Stimulated activated CD4-positive, alpha-beta T cell treated with anti-CD3 and anti-CD28 coated beads, Interleukin-15, amount 100 ng/mL, for 1 hour (primary cell): ENCODE measurements around the gene SH2D3A.

Experiments
- DNase-seq, 2 donors: peaks; one replicate each; pipeline ENCODE4 v3.0.0-alpha.2; 2020; ENCODE audit warnings: low read depth in 1 of 2, low spot score in 1 of 2

Gene SH2D3A

GRCh38 chr19:6737873-6738786 is 29.1 kb downstream of the SH2D3A start:
- peak; percentile 44 to 63 for DNase-seq

GRCh38 chr19:6737284-6737872 is 29.9 kb downstream of the SH2D3A start, which contains the start of gene GPR108:
TSS of gene GPR108 (minus strand) at chr19:6737580. CDS start at chr19:6737576, 4 bp downstream.
- DNase-seq, result peak; percentile 97 to 99

GRCh38 chr19:6736917-6737283 is 30.3 kb downstream of the SH2D3A start:
- DNase-seq, result peak in 1 of 2 donors; percentile 7

GRCh38 chr19:6736169-6736916 is 30.9 kb downstream of the SH2D3A start:
- peak; percentile 35 to 49 for DNase-seq

DNA sequence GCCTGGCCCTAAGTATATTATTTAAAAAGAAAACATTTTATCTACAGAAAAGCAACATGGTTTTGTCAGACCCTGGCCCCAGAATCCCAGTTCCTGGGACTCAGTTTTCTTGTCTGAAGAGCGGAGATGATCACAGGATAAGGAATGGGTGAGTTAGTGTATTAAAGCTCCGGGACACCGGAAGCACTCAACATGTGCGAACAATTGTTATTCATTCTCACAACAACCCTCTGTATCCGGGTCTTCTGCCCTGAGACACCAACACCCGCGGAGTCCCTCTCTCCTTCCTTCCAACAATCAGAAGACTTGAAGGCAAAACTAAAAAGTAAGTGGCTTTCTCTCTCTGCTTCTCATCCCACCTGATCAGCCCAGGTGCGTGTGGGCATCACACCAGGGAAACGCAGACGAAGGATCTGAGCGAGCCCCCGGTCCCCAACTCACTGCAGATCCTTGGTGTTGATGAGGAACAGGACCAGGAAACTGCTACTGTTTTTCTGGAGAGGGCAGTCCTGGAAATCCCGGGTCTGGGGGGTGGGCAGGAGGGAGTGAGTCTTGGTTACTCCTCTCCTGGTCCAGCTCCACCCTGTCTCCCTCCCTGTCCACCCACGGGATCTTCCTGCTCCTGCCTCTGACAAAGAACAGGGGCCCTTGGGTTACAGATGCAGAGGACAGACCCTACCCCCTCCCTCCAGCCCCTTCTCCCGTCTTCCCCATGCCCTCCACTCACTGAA is 31.9 kb downstream of the SH2D3A start:
- DNase-seq, result no peak

- DNase-seq, result no peak
Measured at GRCh38 chr19:6734096-6734696, 33.0 kb downstream of the SH2D3A start.

GRCh38 chr19:6733338-6734095 is 33.7 kb downstream of the SH2D3A start:
- no peak for DNase-seq

- no peak for DNase-seq
Measured at GRCh38 chr19:6732803-6733337, 34.4 kb downstream of the SH2D3A start.

- no peak for DNase-seq
Measured at GRCh38 chr19:6731822-6732221, 35.4 kb downstream of the SH2D3A start.

DNA sequence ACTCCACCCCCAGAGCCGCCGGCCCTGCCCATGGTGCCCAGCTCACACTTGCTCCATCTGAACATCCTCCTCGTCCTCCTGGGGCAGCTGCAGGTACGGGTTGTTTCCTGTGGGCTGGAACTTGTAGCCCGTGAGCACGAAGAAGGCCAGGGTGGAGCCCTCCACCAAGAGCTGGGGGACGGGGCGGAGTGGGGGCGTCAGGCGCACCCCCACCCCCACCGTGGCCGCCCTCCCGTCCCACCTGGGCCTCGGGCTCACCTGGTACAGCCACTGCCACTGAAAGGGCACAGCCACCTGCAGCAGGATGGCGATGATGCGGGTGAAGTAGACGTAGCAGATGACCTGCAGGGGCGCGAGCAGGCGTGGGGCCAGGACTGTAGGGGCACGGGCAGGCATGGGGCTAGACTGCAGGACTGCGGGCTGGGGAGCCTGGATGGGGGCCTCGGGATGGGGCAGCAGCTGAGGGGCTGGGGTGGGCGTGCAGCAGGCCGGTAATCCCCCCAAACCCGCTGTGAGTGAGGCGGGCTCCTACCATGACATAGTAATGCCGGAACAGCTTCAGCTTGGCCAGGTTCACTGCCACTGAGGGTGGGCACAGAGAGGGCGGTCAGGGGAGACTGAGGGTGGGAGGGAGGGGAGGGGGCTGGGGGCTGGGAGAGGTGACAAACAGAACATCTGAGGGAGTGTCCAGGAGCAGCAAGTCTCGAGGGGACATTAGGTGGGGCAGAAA is 36.1 kb downstream of the SH2D3A start:
- DNase-seq, result no peak

- peak in 1 of 2 donors; percentile 32 for DNase-seq
Measured at GRCh38 chr19:6730153-6730804, 37.0 kb downstream of the SH2D3A start.

- no peak for DNase-seq
Measured at GRCh38 chr19:6729573-6730152, 37.6 kb downstream of the SH2D3A start.

DNA sequence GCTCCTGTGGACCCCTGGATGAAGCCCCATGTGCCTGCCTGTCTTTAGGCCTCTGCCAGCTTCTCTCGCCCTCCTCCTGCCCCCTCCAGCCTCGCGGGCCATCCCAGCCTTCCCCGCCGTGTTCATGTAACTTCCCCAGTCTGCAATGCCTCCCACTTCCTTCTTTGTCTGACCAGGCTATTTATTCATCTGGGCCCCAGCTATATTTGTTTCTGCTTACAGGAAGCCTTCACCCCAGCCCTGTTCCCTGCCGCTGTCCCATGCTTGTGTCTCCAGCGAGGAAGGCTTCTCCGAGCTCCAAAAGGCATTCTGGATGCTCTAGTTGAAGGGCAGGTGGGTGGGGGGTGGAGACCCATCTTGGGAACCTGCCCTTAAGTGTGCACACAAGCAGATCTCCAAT is 38.9 kb downstream of the SH2D3A start:
- DNase-seq, result no peak

DNA sequence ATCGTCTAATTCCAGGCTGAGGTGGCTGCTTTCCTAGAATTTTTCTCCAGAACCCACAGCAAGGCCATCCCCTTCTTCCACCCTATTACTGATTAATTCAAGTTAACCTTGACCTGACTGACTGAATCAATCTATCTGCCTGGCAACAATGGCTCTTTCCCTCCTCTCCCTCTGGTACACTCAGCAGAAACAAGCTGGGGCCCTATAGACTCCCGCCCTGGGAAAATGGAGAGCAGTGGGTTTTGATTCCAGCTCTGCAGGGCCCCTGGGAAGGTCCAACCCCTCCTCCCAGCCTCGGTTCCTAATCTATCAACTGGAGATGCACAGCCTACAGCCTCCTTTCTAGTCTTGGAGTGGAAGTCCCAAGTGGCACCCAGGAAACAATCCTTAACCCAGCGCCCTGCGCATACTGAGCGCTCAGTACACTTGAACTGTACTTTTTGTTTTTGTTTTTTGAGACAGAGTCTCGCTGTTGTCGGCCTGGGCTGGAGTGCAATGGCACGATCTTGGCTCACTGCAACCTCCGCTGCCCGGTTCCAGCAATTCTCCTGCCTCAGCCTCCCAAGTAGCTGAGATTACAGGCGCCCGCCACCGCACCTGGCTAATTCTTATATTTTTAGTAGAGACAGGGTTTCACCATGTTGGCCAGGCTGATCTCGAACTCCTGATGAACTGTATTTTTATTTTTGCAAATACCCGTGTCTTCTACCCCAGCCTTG is 41.6 kb downstream of the SH2D3A start:
- DNase-seq, result no peak

DNA sequence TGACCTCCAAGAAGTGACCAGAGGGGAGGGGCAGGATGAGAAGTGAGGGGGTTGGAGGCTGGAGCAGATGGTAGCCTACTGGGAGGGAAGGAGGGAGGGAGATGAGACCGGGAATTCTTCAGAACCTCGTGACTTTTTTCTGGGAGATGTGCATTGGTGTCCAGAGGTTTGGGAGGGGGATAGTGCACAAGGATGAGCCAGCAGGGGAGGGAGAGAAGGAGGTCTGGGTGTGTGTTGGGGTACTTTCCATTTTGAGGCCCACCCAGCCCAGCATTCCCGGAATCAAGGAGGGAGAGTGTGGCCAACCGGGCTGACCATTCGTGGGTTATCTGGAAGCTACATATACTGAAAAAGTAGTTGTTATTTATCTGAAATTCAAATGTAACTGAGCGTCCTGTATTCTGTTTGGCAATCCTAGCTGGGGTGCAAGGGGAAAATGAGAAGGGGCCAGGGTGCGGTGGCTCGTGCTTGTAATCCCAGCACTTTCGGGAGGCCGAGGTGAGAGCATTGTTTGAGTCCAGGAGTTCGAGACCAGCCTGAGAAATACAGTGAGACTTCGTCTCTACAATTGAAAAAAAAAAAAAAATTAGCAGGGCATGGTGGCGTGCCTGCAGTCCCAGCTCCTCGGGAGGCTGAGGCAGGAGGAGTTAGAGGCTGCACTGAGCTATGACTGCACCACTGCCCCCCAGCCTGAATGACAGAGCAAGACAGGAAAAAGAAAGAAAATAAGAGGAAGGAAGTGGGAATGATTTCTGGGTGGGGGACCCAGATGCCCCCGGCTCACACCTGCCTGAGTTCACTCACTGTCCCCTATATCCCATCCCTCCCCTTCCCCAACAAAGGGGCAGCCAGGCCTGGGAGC is 42.4 kb downstream of the SH2D3A start:
- DNase-seq, result no peak

DNA sequence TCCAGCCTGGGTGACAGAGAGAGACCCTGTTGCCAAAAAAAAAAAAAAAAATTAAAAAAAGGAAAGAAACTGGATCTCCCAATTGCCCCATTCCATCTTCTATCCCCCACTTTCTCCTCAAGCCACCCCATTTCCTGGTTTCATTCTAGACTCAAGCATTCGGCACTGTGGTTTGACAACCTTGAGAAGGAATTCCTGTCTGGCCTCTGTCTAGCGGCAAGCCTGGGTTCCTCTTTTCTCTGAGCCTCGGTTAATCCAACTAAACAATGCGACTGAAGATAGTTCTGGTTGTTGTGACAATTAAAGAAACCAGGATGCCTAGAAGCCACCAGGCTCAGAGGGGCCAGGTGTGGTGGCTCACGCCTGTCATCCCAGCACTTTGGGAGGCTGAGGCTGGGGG is 43.5 kb downstream of the SH2D3A start:
- no peak for DNase-seq
